Calu3 (cell line): ENCODE measurements around the gene NKX6-2. TPM values are rescaled to one million over a fixed set of nuclear protein-coding genes. Genes with fewer than 3 reads are reported as not detected.

Source experiments
- BruUV-seq: library from RNA; stranded (reverse); fragments of 400-500 nt; replicated peaks from 2 replicates; lab custom pipeline; 2021; lab: Mats Ljungman, UMichigan
- CTCF ChIA-PET: fragments of 300-600 bp; sonication (Branson Sonifier 250); formaldehyde crosslinking; loops from one replicate; lab custom pipeline; 2022; ENCODE audit warnings: antibody characterized with exemption; lab: Charles Lee
- DNase-seq: peaks from one replicate; pipeline ENCODE4 v3.0.0; 2022
- H3K27ac Mint-ChIP-seq: one replicate; pipeline ENCODE4 v1.8.0; 2022; ENCODE audit warnings: mixed read lengths; ENCODE audit not compliant: unreplicated experiment
- H3K27me3 Mint-ChIP-seq: one replicate; pipeline ENCODE4 v1.8.0; 2022; ENCODE audit warnings: mixed read lengths; ENCODE audit not compliant: unreplicated experiment
- H3K36me3 Mint-ChIP-seq: one replicate; pipeline ENCODE4 v1.8.0; 2022; ENCODE audit warnings: mild to moderate bottlenecking, moderate library complexity, mixed read lengths; ENCODE audit not compliant: insufficient read depth, unreplicated experiment
- H3K4me1 Mint-ChIP-seq: one replicate; pipeline ENCODE4 v1.8.0; 2022; ENCODE audit warnings: mild to moderate bottlenecking, low read depth, mixed read lengths; ENCODE audit not compliant: unreplicated experiment
- H3K4me3 Mint-ChIP-seq: one replicate; pipeline ENCODE4 v1.8.0; 2022; ENCODE audit warnings: mild to moderate bottlenecking, low read depth, moderate library complexity, mixed read lengths; ENCODE audit not compliant: unreplicated experiment
- H3K9me3 Mint-ChIP-seq: one replicate; pipeline ENCODE4 v1.8.0; 2022; ENCODE audit warnings: low read depth, mixed read lengths; ENCODE audit not compliant: unreplicated experiment
- CTCF ChIP-seq: fragments of 200-600 bp; IDR thresholded peaks from one replicate; pipeline ENCODE4 v1.8.0; 2022; ENCODE audit warnings: antibody characterized with exemption; ENCODE audit not compliant: unreplicated experiment
- intact Hi-C: fragments of 100-400 bp; cut with micrococcal nuclease; formaldehyde crosslinking; loops from one replicate; pipeline ENCODE4 v1.10.0; 2022; ENCODE audit not compliant: unreplicated experiment
- total RNA-seq: library from RNA; stranded (reverse); gene quantifications from 2 replicates; pipeline ENCODE4 v1.2.3, GENCODE V29; 2022

Gene NKX6-2
- total RNA-seq, 1 experiment from 2014 or later, result not detected

- Mint-ChIP-seq H3K27me3 (peaks cover 48% of the 10 kb centered on the region), H3K4me1 (no peaks in the 10 kb centered on the region), H3K4me3 (no peak overlapping the region), H3K9me3 (no peaks in the 10 kb centered on the region), H3K27ac (no peak overlapping the region), H3K36me3 (no peaks in the 10 kb centered on the region)
- no peak for TF ChIP-seq CTCF
- intact Hi-C loops, result no loop called here
- no peak for DNase-seq
- CTCF ChIA-PET, result no interaction called here
- no TSS peak for BruUV-seq
Measured at GRCh38 chr10:132817701-132818211, 31.8 kb upstream of the NKX6-2 start.

DNA sequence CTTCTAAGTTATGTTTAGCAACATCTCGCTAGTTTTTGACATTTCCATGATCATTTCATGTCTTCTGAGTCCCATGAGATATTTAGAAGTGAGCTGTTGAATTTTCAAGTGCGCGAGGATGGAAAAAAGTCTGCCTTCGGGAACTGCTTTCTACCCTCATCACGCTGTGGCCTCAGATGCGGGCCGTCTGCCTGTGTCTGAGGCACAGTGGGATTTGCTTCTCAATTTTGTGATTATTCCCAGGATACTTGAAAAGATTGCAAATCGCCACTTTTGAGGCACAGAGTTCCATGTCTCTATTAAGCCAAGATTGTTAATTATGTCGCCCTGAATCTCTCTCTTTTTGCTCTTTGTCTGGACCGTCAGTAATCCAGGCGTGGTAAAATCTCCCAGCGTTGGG is 30.8 kb upstream of the NKX6-2 start:
- DNase-seq, result no peak
- Mint-ChIP-seq H3K4me1 (no peaks in the 10 kb centered on the region), H3K9me3 (no peaks in the 10 kb centered on the region), H3K36me3 (no peaks in the 10 kb centered on the region), H3K4me3 (no peak overlapping the region), H3K27ac (no peak overlapping the region), H3K27me3 (peaks cover 48% of the 10 kb centered on the region)
- BruUV-seq, result no TSS peak
- TF ChIP-seq CTCF, result no peak
- intact Hi-C loops, result no loop called here
- CTCF ChIA-PET, result no interaction called here

DNA sequence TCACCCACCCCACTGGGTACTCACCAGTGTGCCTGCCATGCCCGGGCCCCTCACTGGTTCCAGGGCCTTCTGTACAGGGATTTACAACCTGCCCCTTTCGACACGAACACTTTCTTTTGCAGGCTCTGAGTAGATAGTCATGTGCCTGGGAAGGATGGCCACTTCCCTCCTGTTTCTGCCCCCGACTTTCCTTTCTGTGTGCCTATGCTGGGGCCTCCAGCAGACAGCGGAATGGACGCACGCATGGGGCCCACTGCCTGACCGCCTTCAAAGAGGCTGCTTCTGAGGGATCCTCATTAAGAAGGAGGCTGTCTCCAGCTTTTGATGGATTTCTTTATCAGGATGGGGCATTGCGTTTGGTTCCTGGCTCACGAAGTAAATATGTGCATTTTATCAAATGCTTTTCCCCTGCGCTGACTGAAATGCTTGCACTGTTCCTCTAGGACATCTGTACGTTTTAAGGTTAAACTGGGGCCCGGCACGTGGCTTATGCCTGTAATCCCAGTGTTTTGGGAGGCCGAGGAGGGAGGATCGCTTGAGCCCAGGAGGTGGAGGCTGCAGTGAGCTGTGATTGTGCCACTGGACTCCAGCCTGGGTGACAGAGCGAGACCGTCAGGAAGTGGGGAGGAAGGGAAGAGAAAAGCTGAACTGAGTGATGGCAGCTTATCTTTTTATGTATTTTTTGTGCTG is 29.4 kb upstream of the NKX6-2 start:
- Mint-ChIP-seq H3K4me1 (no peaks in the 10 kb centered on the region), H3K4me3 (no peak overlapping the region), H3K27ac (no peak overlapping the region), H3K36me3 (no peaks in the 10 kb centered on the region), H3K27me3 (peaks cover 58% of the 10 kb centered on the region), H3K9me3 (no peaks in the 10 kb centered on the region)
- BruUV-seq, result no TSS peak
- DNase-seq, result no peak
- CTCF ChIA-PET, result no interaction called here
- no peak for TF ChIP-seq CTCF
- intact Hi-C loops, result no loop called here

GRCh38 chr10:132814469-132814856 is 28.5 kb upstream of the NKX6-2 start:
- CTCF ChIA-PET, result no interaction called here
- Mint-ChIP-seq H3K27ac (no peak overlapping the region), H3K9me3 (no peaks in the 10 kb centered on the region), H3K36me3 (no peaks in the 10 kb centered on the region), H3K4me1 (no peaks in the 10 kb centered on the region), H3K27me3 (peaks cover 58% of the 10 kb centered on the region), H3K4me3 (no peak overlapping the region)
- TF ChIP-seq CTCF, result no peak
- intact Hi-C loops, result no loop called here
- DNase-seq, result no peak
- no TSS peak for BruUV-seq
